GM19240 (cell line): ENCODE data around the gene SYTL4.

Source experiments
- DNase-seq: peaks from one replicate; pipeline ENCODE4 v3.0.0; 2011; ENCODE audit warnings: low spot score; ENCODE audit not compliant: insufficient read length

SYTL4 gene

DNA sequence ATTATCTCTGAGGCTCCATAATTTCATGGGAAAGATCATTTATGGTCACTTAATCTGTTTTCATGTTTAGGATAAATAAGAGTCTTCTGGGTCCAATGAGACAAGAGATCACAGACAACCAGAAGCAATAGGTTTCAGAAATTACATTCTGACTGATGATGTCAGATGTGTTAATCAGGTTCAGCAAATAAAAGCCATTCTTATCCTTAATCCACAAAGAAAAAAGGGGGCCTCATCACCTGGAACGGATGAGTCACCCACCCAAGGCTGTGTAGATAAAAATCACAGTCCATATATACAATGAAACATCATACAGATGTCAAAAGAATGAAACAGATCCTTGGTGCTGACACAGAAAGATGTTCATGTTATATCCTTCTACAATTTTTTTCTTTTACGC lies 36.6 kb downstream of the SYTL4 start:
- no peak for DNase-seq

GRCh38 chrX:100687546-100687945 lies 44.4 kb downstream of the SYTL4 start:
- no peak for DNase-seq

DNA sequence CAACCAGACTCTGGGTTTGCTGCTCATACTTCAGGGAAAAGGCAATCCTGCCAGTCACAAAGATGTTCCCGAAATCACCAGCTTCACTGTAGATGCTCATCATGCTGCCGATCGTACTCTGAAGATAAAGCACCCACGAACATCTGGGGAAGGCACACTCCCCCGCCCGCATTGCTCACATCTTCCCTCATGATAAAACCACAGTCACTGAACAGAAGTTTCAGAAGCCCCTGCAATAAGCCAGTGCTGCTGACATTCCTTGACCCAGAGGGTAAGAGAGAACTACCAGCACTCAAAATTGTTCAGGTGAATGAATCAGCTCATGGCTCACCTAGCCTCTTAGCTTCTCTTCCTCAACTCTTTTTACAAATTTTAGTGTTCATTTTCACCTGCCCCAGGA lies 44.8 kb downstream of the SYTL4 start:
- DNase-seq, result no peak

DNA sequence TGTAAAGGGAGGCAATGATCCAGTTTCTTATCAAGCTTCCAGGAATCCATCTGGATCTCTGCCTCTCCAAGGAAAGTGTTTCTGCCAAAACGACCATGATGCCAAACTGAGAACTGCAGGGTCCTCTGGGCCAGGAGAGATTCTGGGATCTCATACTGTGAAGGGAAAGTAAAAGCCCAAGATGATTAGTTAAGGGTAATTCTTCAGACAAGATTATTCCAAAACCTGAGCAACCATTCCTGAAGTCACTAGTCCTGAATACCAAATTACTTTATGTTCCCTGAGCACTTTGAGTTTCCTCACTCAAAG lies 46.0 kb downstream of the SYTL4 start:
- no peak for DNase-seq

DNA sequence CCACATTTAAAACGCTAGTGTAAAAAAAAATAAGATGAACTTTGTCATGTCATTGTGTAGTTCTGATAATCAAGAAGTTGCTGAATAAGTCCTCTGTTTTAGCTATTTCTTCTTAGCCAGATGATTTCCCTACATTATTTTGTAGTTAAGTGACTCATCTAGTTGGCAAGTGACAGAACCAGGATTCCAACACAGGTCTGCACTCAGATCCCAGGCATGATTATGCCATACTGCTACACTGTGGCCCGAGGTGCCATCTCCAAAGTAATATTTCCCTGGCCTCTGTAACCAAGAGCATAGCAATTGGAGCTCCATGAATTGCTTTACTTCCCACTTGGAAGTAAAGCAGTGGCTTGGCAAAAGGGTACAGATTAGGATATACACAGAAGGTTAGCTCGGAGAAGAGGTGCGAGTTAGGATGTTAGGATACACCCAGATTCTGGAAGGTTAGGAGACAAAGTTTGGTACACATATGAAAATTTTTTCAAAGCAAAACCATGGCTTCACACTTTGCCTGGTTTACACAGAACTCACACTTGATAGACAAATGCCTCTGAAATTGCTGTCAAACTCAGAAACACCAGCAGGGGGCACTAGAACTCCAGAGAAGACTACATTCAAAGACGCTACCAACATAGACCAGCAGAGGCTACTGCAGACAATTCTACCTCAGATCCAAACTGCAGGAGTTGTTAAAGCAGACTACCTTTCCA lies 46.5 kb downstream of the SYTL4 start:
- peak; percentile 32 for DNase-seq

DNA sequence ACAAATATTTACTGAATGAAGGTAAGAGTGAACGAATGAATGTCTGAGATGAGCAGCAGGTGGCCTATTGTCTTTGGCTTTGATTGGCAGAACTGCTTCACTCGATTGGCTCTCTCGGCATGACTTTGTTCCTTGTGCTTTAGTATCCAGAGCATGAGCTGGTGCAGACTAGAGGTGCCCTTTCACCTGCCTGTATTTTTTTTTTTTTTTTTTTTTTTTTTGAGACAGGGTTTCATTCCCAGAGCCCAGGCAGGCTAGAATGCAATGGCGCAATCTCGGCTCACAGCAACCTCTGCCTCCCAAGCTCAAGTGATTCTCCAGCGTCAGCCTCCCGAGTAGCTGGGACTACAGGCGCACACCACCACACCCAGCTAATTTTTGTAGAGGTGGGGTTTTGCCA lies 49.0 kb downstream of the SYTL4 start:
- no peak for DNase-seq

DNA sequence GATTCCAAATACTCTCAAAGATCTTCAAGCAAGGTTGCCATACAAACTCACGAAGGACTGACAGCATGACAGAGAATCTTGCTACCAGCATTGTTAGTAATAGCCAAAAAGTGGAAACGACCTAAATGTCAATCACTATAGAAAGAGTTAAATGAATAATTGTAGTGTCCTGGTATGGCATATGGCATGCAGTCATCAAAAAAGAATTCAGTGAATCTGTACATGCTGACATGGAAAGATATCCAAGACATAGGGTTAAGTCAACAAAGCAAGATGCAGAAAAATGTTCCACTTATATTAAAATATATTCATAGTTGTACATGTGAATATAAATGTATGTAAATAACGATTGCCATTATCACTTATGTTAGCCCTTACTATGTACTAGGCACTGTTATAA lies 50.3 kb downstream of the SYTL4 start:
- no peak for DNase-seq

- no peak for DNase-seq
Measured at GRCh38 chrX:100680756-100681155, 51.2 kb downstream of the SYTL4 start.

DNA sequence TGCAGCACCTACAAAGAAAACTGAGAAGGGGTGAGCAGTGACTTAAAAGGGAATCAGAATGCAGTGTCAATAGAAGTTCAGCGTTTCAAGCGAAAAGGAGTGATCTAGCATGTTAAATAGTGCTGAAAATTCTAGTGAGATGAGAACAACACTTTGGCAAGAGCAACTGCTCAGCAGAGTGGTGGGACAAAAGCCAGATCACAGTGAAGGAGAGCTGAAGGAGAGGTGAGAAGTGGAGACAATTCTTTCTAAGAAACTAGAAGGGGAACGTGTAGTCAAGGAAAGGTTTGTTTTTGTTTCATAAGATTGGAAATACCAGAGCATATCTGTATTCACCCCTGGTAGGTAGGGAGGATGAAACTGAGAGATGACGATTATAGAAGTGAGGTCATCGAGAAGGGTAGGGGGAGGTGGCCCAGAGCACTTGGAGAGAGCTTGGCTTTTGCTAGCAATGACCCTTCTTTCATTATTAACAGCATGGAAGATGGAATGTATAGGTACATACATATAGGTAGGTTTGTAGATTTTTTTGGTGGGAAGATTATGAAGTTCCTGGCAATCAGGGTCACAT lies 54.2 kb downstream of the SYTL4 start:
- DNase-seq, result no peak

- no peak for DNase-seq
Measured at GRCh38 chrX:100674705-100675104, 57.2 kb downstream of the SYTL4 start.

GRCh38 chrX:100673397-100673953 lies 58.4 kb downstream of the SYTL4 start:
- no peak for DNase-seq

DNA sequence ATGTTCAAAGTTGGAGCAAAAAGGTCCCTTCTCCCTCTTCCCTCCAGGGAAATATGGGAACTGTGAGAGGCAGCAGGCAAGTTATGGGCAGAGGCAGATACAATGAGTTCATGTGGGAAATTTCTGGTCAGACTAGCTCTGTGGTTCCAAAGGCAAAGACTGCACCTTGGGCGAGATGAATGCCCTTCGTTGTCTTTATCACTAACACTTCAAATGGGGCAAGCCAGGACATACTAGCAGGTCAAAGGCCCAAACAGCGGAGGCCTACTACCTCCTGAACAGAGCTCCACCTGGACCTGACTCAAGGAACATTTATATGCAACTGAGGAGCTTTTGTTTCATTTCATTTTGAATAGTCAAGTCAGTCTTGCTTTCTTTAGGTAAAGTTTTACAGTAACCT lies 59.0 kb downstream of the SYTL4 start:
- no peak for DNase-seq

- DNase-seq, result no peak
Measured at GRCh38 chrX:100663642-100664041, 68.3 kb downstream of the SYTL4 start.

DNA sequence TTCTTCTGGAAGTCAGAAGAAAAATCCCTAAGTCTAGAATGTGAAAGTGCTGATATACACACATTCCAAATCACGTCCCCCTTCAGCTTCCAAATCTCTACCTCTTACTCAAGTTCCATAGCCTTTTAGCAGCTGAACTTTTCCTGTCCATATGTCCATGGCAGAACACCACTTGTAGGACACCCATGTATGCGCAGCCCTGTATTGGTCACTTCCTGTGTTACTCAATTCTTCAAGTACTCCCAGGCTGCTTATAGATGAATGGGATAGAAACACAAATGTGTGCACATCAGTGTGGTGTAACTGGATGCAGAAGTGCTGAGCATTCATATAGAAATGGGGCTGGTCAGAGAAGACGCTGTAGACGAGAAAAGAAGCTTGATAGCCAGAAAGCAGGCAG lies 69.1 kb downstream of the SYTL4 start:
- DNase-seq, result no peak

GRCh38 chrX:100662170-100662569 lies 69.8 kb downstream of the SYTL4 start:
- no peak for DNase-seq

DNA sequence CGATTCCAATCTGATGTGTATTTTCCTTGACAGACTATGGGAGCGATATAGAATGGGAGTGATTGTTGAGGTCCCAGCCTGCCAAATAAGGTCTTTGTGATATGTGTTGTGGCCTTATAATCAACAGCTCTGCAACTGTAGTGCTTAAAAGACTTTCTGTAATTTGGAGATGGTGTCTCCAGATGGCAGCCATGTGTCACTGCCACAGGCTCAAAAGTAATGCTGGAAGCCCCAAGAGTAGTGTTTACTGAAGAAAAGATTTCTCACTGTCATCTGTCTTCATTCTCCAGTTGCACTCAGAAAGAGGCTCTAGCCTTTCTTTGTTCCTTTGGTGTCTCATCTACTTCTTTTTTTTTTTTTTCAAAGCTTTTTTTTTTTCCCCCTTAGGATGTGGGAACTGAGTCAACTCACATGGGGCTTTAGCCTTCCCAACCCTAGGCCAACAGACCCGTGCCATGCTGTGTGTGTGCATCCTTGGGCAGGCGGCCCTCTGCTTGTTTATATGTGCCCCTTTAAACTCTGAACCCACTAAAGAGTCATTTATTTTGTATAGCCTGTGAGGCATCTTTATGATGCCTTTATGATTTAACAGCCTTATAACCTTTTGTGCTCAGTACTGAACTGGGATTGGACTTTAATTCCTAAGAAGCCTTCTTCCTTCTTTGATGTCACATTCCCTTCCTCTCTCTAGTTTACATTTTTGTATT lies 72.3 kb downstream of the SYTL4 start:
- DNase-seq, result no peak

DNA sequence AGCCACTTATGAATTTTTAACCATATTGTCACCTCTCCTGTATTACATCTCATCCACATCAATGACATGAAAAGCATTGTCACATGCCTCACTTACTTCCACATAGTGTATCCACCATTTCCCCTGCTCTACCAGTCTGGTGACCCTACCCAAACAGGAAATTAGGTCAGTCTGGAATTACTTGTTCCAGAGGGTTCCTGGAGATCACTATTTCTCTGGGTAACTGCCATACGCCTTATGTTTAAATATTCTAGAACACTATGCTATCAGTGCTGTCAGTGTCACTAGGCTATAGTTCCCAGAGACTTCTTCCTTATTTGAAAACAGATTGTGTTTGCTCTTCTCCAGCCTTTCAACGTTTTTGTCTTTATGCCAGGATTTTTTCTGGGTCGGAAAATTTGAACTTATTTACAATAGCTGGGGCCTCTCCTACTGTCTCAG lies 73.0 kb downstream of the SYTL4 start:
- no peak for DNase-seq

DNA sequence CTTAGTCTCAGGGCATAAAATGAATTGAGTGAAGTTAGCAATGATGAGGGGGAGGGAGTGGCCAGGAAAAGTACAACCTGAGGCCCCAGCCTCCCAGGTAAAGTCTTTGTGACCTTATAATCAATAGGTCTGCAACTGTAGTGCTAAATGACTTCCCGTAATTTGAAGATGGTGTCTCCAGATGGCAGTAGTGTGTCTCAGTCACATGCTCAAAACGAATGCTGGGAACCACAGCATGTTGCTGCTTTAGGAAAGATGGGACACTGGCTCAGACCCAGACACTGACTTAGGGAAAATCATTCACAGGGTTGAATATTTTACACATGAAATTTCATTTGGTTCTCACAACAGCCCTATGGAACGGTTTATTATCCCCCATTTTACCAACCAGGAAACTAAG lies 77.7 kb downstream of the SYTL4 start:
- DNase-seq, result no peak

- DNase-seq, result no peak
Measured at GRCh38 chrX:100652266-100652665, 79.7 kb downstream of the SYTL4 start.

DNA sequence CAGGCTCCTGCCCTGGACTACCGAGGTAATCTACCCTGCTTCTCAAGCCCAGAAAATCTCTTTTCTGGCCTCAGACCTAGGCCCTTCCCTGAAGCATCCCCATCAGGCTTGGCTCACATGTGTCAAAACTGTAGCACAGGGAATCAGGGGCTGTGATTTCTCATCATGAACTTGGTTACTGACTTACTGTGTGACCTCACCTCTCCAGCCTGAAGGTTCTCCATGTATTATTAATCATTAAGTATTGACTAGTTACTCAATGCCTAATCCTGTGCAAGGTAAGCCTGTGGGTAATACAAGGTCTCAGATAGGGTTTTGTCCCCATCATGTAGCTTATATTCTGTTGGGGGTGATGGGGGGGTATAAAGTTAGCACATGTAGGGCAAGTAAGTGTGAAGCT lies 81.1 kb downstream of the SYTL4 start:
- no peak for DNase-seq

DNA sequence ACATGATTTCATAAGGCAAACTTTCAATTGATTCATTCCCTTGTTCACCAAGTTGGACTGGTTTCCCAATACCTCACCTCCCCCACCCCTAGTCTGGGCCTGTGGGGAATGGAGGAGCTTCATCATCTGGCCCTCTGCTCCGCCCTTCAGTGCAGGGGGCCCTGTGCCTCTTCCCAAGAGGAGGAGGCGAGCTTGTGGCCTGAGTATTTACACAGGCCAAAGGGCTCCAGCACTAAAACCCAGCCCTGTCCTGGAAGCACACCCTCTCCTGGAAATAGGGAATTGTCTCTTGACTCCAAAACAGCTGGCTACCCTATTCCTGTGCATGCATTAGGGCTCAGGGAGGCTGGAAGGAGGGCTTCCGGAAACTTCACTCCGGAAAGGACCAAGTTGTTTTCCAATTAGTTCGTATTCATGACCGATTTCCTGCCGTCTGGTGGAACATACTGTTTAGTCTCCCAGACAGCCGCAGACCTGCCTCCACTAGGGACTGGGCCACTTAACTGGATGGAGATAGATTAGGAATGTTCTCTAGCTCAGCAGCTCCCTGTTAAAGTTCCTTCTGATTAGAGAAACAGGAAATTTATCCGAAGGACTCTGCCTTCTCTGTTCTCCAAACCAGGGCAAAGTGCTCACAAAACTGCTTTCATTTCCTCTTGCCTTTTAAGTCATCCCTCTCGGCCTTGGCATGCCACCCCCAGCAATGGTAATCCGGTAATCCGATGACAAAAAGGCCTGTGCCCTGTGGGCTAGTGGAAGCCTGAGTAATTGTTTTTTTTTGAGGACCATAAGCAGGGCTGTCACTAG lies 82.2 kb downstream of the SYTL4 start:
- no peak for DNase-seq
